Islet of Langerhans (tissue), 1 donor: Measurements from ENCODE around the gene HMCN2.

Experiments used
- FAIRE-seq: peaks from one replicate; lab custom pipeline; 2011; peaks lifted over from hg19 to GRCh38; lab: Jason Lieb, UNC

HMCN2 gene

DNA sequence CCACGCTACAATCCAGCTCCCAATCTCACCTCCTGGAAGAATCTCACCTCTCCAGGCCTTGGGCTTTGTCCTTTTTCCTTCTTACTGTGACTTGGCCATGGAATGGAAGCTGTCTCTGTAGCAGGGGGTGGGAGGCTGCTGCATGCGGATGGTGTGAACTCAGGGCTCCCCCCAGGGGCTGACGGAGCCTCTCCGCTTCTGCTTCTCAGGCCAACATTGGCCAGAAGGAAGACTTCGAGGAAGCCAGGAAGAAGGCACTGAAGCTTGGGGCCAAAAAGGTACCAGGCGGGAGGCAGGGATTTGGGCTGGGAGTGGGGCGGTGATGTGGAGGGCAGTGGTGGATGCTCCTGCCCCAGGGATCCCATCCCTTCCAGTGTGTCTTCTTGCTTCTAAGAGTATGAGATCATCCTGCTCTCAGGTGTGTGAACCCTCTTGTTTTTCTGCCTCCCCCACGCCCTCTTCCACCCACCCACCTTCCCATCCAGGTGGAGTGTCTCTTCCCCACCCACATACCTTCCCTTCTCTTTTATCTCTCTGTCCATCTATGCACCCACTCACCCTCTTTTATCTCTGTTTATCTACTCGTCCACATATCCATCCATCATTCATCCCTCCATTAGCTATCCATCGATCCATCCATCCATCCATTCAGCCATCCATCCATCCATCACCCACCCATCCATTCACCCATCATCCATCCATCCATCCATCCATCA lies 188.7 kb downstream of the HMCN2 start:
- FAIRE-seq: no peak

GRCh38 chr9:130454812-130455325 lies 189.3 kb downstream of the HMCN2 start:
- no peak for FAIRE-seq

DNA sequence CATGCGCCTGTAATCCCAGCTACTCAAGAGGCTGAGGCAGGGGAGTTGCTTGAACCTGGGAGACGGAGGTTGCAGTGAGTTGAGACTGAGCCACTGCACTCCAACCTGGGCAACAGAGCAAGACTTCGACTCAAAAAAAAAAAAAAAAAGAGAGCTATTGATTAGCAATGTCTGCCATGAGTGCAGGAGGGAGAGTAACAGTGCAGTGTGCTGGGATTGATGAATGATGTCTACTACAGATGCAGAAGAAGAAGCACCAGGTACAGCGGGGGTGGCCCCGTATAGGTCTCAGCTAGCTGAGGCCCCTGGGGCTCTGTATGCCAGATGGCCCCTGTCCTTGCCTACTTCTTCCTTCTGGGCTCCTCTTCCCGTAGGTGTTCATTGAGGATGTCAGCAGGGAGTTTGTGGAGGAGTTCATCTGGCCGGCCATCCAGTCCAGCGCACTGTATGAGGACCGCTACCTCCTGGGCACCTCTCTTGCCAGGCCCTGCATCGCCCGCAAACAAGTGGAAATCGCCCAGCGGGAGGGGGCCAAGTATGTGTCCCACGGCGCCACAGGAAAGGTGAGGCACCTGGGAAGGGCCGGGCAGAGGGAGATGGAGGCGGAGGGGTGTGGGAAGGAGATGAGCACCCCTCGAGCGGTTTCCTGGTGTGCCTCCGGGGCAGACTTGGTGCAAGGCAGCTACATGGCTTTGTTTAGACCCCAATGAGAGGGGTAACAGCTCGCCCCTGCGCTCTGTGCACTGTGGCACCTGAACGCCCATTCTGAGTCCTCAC lies 192.7 kb downstream of the HMCN2 start:
- no peak for FAIRE-seq

- no peak for FAIRE-seq
Observed at GRCh38 chr9:130458804-130459067, 193.2 kb downstream of the HMCN2 start.

GRCh38 chr9:130459151-130459550 lies 193.6 kb downstream of the HMCN2 start:
- FAIRE-seq: no peak

GRCh38 chr9:130459941-130460669 lies 194.5 kb downstream of the HMCN2 start:
- no peak for FAIRE-seq

- FAIRE-seq: no peak
Observed at GRCh38 chr9:130461218-130461630, 195.7 kb downstream of the HMCN2 start.

- no peak for FAIRE-seq
Observed at GRCh38 chr9:130461731-130462130, 196.2 kb downstream of the HMCN2 start.

GRCh38 chr9:130462685-130463540 lies 197.4 kb downstream of the HMCN2 start:
- FAIRE-seq: no peak

DNA sequence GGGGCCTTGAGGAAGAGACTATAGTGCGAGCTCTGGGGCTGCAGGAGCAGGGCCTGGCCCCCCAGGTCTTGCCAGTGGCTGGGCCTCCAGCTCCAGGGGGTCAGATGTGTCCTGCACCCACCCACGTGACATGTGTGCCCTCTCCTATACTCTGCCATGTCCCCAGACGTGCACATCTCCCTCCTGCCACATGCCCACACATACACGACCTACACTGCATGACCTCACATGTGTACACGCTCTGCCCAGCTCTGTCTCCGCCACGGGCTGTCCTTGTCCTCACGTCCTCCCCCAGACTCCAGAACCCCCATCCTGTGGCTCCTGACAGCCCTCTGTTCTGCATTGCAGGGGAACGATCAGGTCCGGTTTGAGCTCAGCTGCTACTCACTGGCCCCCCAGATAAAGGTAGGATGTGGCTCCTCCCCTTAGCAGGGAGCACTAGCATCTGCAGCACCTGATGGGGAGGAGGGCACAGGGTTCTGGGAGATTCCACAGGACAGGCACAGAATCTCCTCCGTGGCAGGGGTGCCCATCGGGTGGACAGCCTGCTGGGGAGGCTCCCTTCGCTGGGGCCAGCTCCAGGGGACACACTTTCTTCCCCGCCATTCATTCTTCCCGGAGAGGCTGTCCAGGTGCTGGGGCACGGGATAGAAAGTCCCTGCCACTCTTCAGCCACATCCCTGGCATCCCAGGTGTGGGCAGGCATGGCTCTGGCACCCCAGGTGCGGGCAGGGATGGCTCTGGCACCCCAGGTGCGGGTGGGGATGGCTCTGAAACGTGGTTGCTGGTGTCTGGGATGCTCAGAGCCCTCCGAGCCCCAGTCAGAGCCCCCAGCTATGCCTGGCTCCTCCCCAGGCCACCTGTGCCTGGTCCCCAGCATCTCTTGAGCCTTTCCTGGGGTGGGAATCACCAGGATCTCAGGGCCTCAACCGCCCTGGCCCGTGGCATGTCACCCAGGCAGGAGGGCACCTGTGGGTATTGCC lies 198.5 kb downstream of the HMCN2 start:
- no peak for FAIRE-seq

DNA sequence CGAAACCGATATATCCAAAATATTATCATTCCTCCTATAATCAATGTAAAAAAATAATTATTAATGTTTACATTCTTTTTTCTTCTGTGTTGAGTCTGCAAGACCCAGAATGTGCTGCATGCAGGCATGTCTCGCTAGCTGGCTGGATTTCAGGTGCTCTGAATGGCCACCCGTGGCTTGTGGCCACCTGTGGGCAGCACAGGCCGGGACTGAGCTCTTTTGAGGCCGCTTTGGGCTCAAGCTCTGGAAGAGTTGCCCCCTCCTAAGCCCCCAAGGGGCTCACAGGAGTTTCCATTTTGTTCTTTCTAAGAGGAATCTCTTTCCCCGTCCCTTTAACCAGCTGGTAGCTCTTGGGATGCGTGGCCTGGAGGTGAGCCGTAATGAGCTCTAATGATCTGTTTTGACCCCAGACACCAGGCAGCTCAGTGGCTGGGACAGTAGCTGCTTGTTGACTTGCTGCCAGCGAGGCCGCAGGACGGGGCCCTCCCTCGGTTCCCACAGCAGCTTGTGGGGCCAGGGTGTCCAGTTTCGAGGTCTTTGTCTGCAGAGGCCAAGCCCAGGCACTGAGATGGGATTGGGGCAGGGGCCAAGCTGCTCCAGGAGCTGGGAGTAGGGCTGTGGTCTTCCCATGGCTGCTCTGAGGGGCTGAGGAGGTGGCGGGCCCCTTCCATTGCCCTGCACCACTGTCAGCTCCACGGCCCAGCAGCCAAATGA lies 200.0 kb downstream of the HMCN2 start:
- no peak for FAIRE-seq

DNA sequence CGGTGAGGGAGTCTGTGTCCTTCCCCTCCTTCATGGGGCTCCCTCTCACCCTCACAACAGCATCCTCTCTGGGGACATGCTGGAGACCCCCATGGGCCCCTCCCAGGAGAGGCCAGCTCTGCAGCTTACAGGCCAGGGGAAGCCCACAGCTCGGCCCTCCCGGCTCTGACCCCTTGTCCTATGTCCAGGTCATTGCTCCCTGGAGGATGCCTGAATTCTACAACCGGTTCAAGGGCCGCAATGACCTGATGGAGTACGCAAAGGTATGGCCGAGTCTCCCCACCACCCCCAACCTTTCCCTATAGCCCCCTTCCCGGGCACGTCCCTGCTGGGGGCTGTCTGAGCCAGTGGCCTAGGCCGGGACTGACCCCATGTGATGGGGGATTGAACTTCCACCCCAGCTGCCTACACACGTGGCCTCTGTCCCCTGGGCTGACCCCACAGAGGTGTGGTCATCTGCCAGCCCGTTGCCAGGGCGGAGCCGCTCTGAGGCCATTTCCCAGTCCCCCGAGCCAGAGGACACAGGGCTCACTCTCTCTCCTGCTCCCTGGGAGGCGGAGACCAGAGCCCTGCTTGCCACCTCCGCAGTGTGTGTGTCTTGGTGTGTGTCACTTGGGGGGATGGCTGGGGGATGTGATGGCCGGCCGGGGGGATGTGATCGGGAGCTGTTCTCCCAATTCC lies 201.1 kb downstream of the HMCN2 start:
- FAIRE-seq: no peak

DNA sequence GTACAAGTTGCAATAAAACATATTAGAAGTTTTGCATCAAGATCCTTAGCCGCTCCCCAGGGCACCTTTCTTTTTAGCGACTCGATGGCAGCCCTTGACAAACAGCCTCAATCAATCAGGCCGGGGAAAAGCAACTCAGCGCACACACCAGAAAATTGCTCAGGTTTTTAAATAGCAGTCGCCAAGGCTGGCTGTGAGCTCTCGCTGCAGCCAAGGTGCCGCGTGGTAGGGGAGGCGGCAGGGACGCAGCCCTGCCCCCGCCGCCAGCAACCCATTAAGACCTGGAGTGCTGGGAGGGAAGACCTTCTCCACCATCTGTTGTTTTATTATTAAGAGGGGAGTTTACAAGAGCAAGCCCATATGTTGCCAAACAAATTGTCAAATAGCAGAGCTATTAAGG lies 201.8 kb downstream of the HMCN2 start:
- no peak for FAIRE-seq

GRCh38 chr9:130468566-130468965 lies 203.0 kb downstream of the HMCN2 start:
- FAIRE-seq: no peak

DNA sequence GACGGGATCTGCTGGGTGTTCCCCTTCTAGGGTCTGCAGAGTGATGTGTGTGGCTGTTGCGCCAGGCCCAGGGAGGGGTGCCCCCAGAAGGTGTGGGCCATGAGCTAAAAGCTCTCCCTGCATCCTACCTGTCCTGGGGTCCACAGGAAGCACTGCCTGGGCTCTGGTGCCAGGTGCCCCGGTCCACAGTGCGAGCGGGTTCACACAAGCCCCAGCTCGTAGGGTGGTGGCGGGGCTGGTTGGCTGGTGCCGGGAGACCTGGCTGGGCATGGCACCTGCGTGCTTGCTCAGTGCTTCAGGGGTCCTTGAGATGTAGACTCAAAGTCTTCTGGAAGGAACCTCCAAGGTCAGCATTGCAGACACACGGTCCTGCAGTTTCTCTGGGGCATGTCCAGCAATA lies 204.7 kb downstream of the HMCN2 start:
- no peak for FAIRE-seq

DNA sequence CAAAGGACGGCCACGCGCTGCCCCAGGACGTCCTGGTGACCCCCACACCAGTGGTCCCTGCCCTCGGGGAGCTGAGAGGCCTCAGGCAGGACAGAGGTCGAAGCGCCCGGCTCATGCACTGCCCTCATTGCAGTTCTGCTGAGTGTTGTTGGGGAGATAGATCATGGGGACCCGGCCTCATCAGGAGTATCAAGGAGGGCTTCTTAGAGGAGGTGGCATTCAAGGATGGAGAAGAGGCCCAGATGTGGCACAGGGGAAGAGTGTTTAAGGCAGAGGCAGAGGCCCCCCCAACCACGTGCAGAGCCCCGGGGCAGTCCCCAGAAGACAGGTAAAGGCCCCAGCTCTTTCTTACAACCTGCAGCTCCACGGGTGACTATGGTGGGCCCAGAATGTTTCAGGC lies 205.4 kb downstream of the HMCN2 start:
- no peak for FAIRE-seq

DNA sequence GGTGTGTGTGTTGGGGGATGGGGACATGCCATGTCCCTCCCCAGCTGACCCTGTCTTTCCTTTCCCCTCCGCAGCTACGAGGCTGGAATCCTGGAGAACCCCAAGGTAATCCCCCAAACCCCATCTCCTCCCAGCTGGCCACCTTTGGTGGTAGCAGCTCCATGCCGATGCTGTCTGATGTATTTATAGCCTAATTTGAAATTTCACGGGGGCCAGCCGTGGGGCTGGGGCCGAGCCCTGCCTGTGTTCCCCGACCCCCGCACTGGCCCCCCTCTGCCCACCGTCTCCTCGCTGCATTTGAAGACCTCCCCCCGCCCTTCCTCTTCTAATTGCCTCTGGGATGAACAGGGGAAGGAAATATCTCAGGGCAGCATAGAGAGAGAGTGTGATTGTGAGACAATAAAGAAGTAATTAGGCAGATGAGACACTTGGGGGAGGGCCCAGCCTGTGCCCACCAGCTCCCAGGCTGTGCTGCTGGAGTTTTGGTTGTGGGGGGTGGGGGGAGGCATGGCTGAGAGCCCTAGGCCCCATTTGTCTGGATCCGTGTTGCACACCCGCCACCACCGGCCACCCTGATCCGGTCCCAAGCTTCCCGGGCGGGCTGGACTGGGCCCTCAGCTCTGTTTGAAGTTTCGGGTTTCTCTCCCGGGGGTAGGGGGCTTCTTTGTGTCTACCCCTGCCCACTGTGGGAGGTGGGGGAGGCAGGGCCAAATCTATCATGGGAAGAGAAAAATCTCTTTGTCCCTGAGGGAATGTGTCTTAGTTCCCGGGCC lies 206.0 kb downstream of the HMCN2 start:
- FAIRE-seq: no peak

- no peak for FAIRE-seq
Observed at GRCh38 chr9:130472184-130472705, 206.7 kb downstream of the HMCN2 start.

DNA sequence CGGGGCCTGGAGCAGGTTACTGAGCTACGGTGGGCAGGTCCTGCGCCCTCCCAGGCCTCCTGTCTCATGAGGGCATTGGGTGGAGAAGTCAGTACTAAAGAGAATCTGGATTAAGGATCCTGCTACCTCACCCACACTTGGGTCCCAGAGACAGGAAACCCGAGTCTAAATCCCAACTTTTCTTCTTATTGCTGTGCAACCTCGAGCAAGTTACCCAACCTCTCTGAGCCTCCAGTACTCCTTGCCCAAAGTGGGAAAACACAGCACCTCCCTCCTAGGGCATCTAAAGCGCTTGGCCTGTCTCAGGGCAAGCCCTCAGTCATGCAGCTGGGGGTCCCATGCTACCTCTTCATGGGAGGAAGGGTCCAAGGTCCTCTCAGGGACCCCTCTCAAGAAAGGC lies 207.4 kb downstream of the HMCN2 start:
- no peak for FAIRE-seq
